GM19239 (cell line): ENCODE data around the gene TYRO3.

Experiments used
- DNase-seq: peaks from one replicate; pipeline ENCODE4 v3.0.0; 2011; ENCODE audit warnings: low spot score; ENCODE audit not compliant: insufficient read length
- FAIRE-seq: peaks from 2 replicates; lab custom pipeline; 2011; peaks lifted over from hg19 to GRCh38; lab: Jason Lieb, UNC

TYRO3 gene

GRCh38 chr15:41558400-41559238 lies at the start of gene TYRO3:
TSS of gene TYRO3 (plus strand) at chr15:41559212. CDS start at chr15:41559258, 46 bp downstream.
- no peak for FAIRE-seq
- peak; percentile 89 for DNase-seq

- FAIRE-seq (no peak), DNase-seq (no peak)
Observed at GRCh38 chr15:41510728-41511127, 48.3 kb upstream of the TYRO3 start.

GRCh38 chr15:41511331-41511898 lies 47.6 kb upstream of the TYRO3 start:
- no peak for FAIRE-seq
- no peak for DNase-seq

GRCh38 chr15:41511899-41512369 lies 47.1 kb upstream of the TYRO3 start:
- no peak for FAIRE-seq
- no peak for DNase-seq

- DNase-seq (no peak), FAIRE-seq (no peak)
Observed at GRCh38 chr15:41512512-41512939, 46.5 kb upstream of the TYRO3 start.

- FAIRE-seq = peak; percentile 61
Observed at GRCh38 chr15:41512940-41513505, 46.0 kb upstream of the TYRO3 start.

GRCh38 chr15:41513506-41514227 lies 45.3 kb upstream of the TYRO3 start, which contains the start of gene LTK:
TSS of gene LTK (minus strand) at chr15:41513827. CDS start at chr15:41513709, 118 bp downstream.
- no peak for DNase-seq

More at GRCh38 chr15:41512940-41513505, 46.0 kb upstream of the TYRO3 start:
- no peak for DNase-seq

GRCh38 chr15:41517895-41518449 lies 41.0 kb upstream of the TYRO3 start:
- DNase-seq (no peak), FAIRE-seq (no peak)

More at GRCh38 chr15:41513506-41514227, 45.3 kb upstream of the TYRO3 start, which contains the start of gene LTK:
- peak; percentile 55 for FAIRE-seq

- DNase-seq (no peak), FAIRE-seq (no peak)
Observed at GRCh38 chr15:41520636-41521035, 38.4 kb upstream of the TYRO3 start.

GRCh38 chr15:41521614-41522013 lies 37.4 kb upstream of the TYRO3 start:
- DNase-seq (no peak), FAIRE-seq (no peak)

- FAIRE-seq = no peak
Observed at GRCh38 chr15:41523097-41523496, 35.9 kb upstream of the TYRO3 start.

GRCh38 chr15:41530363-41530956 lies 28.6 kb upstream of the TYRO3 start:
- DNase-seq (no peak), FAIRE-seq (no peak)

More at GRCh38 chr15:41523097-41523496, 35.9 kb upstream of the TYRO3 start:
- DNase-seq = no peak

GRCh38 chr15:41535544-41535943 lies 23.5 kb upstream of the TYRO3 start:
- FAIRE-seq = no peak
- DNase-seq = no peak

GRCh38 chr15:41536866-41537265 lies 22.1 kb upstream of the TYRO3 start:
- DNase-seq (no peak), FAIRE-seq (no peak)

GRCh38 chr15:41543521-41543870 lies 15.5 kb upstream of the TYRO3 start:
- DNase-seq (no peak), FAIRE-seq (no peak)

GRCh38 chr15:41544650-41545015 lies 14.4 kb upstream of the TYRO3 start:
- DNase-seq (no peak), FAIRE-seq (no peak)

- DNase-seq = no peak
- FAIRE-seq = no peak
Observed at GRCh38 chr15:41545218-41545617, 13.8 kb upstream of the TYRO3 start.

- FAIRE-seq = no peak
- no peak for DNase-seq
Observed at GRCh38 chr15:41546851-41547786, 11.9 kb upstream of the TYRO3 start.
